Measurements from ENCODE around the gene GLDN.
"Not testable (repeated sequence)": the region's sequence is repeated elsewhere in the genome, so short reads cannot be mapped to it uniquely, and the experiment has no call there.

GLDN gene

GRCh38 chr15:51443282-51443914, 101.9 kb downstream of the GLDN start:
- Histone ChIP-seq H3K79me1 (ENCODE audit: low read length) (no peaks in the 10 kb centered on the region), H2AK5ac (ENCODE audit: low read length) (no peak overlapping the region), H3K18ac (ENCODE audit: low read length) (no peak overlapping the region), H3K36me3 (ENCODE audit: control insufficient read depth, insufficient read depth, low read length) (no peaks in the 10 kb centered on the region), H3K4me2 (ENCODE audit: low read length) (no peak overlapping the region), H3K9ac (ENCODE audit: low read length) (no peak overlapping the region), H3K27me3 (ENCODE audit: insufficient read depth, low read length, poor library complexity) (no peaks in the 10 kb centered on the region), H2BK120ac (ENCODE audit: low read depth, low read length) (no peak overlapping the region), H3K23ac (ENCODE audit: low read length) (no peak overlapping the region), H4K5ac (ENCODE audit: low read length) (no peak overlapping the region), H3K27ac (ENCODE audit: low read depth, low read length) (no peak overlapping the region), H2BK15ac (replicated peaks; ENCODE audit: low read depth) (no peak overlapping the region), H3K79me2 (ENCODE audit: control insufficient read depth, insufficient read depth, low read length) (no peaks in the 10 kb centered on the region), H2BK5ac (ENCODE audit: low read length) (no peak overlapping the region), H3K56ac (ENCODE audit: low read length) (no peak overlapping the region), H4K8ac (ENCODE audit: low read depth, low read length) (no peak overlapping the region), H3K4ac (ENCODE audit: low read depth, low read length) (no peak overlapping the region), H3K4me1 (ENCODE audit: control insufficient read depth, low read depth, low read length) (peaks cover 5% of the 10 kb centered on the region), H3K4me3 (ENCODE audit: low read length) (no peak overlapping the region)
- WGBS (ENCODE audit: extremely low coverage, insufficient coverage, low lambda C conversion rate) = no CpG with 5 or more reads among the region's 4 CpGs
- DNase-seq = no peak

GRCh38 chr15:51444112-51444511, 102.7 kb downstream of the GLDN start:
- no peak for DNase-seq
- Histone ChIP-seq H4K8ac (ENCODE audit: low read depth, low read length) (no peak overlapping the region), H3K36me3 (ENCODE audit: control insufficient read depth, insufficient read depth, low read length) (no peaks in the 10 kb centered on the region), H3K79me1 (ENCODE audit: low read length) (no peaks in the 10 kb centered on the region), H3K9ac (ENCODE audit: low read length) (no peak overlapping the region), H2AK5ac (ENCODE audit: low read length) (no peak overlapping the region), H3K56ac (ENCODE audit: low read length) (no peak overlapping the region), H4K5ac (ENCODE audit: low read length) (no peak overlapping the region), H3K4me2 (ENCODE audit: low read length) (no peak overlapping the region), H3K79me2 (ENCODE audit: control insufficient read depth, insufficient read depth, low read length) (no peaks in the 10 kb centered on the region), H3K27me3 (ENCODE audit: insufficient read depth, low read length, poor library complexity) (no peaks in the 10 kb centered on the region), H3K27ac (ENCODE audit: low read depth, low read length) (no peak overlapping the region), H2BK5ac (ENCODE audit: low read length) (no peak overlapping the region), H2BK15ac (replicated peaks; ENCODE audit: low read depth) (no peak overlapping the region), H3K23ac (ENCODE audit: low read length) (no peak overlapping the region), H3K4ac (ENCODE audit: low read depth, low read length) (no peak overlapping the region), H3K4me1 (ENCODE audit: control insufficient read depth, low read depth, low read length) (peaks cover 5% of the 10 kb centered on the region), H3K18ac (ENCODE audit: low read length) (no peak overlapping the region), H2BK120ac (ENCODE audit: low read depth, low read length) (no peak overlapping the region), H3K4me3 (ENCODE audit: low read length) (no peak overlapping the region)
- no CpG with 5 or more reads among the region's 1 CpG for WGBS (ENCODE audit: extremely low coverage, insufficient coverage, low lambda C conversion rate)

- Histone ChIP-seq H3K4ac (ENCODE audit: low read depth, low read length) (no peak overlapping the region), H3K18ac (ENCODE audit: low read length) (no peak overlapping the region)
Measured at GRCh38 chr15:51444807-51445206, 103.4 kb downstream of the GLDN start.

GRCh38 chr15:51446029-51446744, 104.7 kb downstream of the GLDN start:
- H3K4me2 ChIP-seq (ENCODE audit: low read length); H3K18ac ChIP-seq (ENCODE audit: low read length); H3K23ac ChIP-seq (ENCODE audit: low read length); H4K5ac ChIP-seq (ENCODE audit: low read length); H3K79me1 ChIP-seq (ENCODE audit: low read length); H3K4me1 ChIP-seq (ENCODE audit: control insufficient read depth, low read depth, low read length); H3K27me3 ChIP-seq (ENCODE audit: insufficient read depth, low read length, poor library complexity); H3K9ac ChIP-seq (ENCODE audit: low read length); H3K56ac ChIP-seq (ENCODE audit: low read length); H3K79me2 ChIP-seq (ENCODE audit: control insufficient read depth, insufficient read depth, low read length); H2BK120ac ChIP-seq (ENCODE audit: low read depth, low read length); H4K8ac ChIP-seq (ENCODE audit: low read depth, low read length); H3K4me3 ChIP-seq (ENCODE audit: low read length); H3K36me3 ChIP-seq (ENCODE audit: control insufficient read depth, insufficient read depth, low read length); H2AK5ac ChIP-seq (ENCODE audit: low read length); H2BK15ac ChIP-seq (replicated peaks; ENCODE audit: low read depth); H3K4ac ChIP-seq (ENCODE audit: low read depth, low read length); H3K27ac ChIP-seq (ENCODE audit: low read depth, low read length); H2BK5ac ChIP-seq (ENCODE audit: low read length): not testable (repeated sequence)
- no CpG with 5 or more reads among the region's 5 CpGs for WGBS (ENCODE audit: extremely low coverage, insufficient coverage, low lambda C conversion rate)
- DNase-seq = peak; percentile 79

More at GRCh38 chr15:51444807-51445206, 103.4 kb downstream of the GLDN start:
- Histone ChIP-seq H3K4me1 (ENCODE audit: control insufficient read depth, low read depth, low read length) (peaks cover 5% of the 10 kb centered on the region), H2BK120ac (ENCODE audit: low read depth, low read length) (no peak overlapping the region), H2AK5ac (ENCODE audit: low read length) (no peak overlapping the region), H3K23ac (ENCODE audit: low read length) (no peak overlapping the region), H3K79me1 (ENCODE audit: low read length) (no peaks in the 10 kb centered on the region), H4K5ac (ENCODE audit: low read length) (no peak overlapping the region), H3K4me3 (ENCODE audit: low read length) (no peak overlapping the region), H3K79me2 (ENCODE audit: control insufficient read depth, insufficient read depth, low read length) (no peaks in the 10 kb centered on the region), H3K36me3 (ENCODE audit: control insufficient read depth, insufficient read depth, low read length) (no peaks in the 10 kb centered on the region), H3K4me2 (ENCODE audit: low read length) (no peak overlapping the region), H2BK5ac (ENCODE audit: low read length) (no peak overlapping the region), H3K56ac (ENCODE audit: low read length) (no peak overlapping the region), H2BK15ac (replicated peaks; ENCODE audit: low read depth) (no peak overlapping the region), H3K9ac (ENCODE audit: low read length) (no peak overlapping the region), H3K27me3 (ENCODE audit: insufficient read depth, low read length, poor library complexity) (no peaks in the 10 kb centered on the region), H3K27ac (ENCODE audit: low read depth, low read length) (no peak overlapping the region), H4K8ac (ENCODE audit: low read depth, low read length) (no peak overlapping the region)
- WGBS (ENCODE audit: extremely low coverage, insufficient coverage, low lambda C conversion rate) = no CpG with 5 or more reads among the region's 1 CpG
- DNase-seq = no peak

GRCh38 chr15:51447855-51448621, 106.6 kb downstream of the GLDN start:
- Histone ChIP-seq H3K36me3 (ENCODE audit: control insufficient read depth, insufficient read depth, low read length) (no peaks in the 10 kb centered on the region), H3K18ac (ENCODE audit: low read length) (no peak overlapping the region), H3K4me2 (ENCODE audit: low read length) (no peak overlapping the region), H3K4ac (ENCODE audit: low read depth, low read length) (no peak overlapping the region), H3K79me1 (ENCODE audit: low read length) (no peaks in the 10 kb centered on the region), H3K56ac (ENCODE audit: low read length) (no peak overlapping the region), H3K4me3 (ENCODE audit: low read length) (no peak overlapping the region), H3K27me3 (ENCODE audit: insufficient read depth, low read length, poor library complexity) (no peaks in the 10 kb centered on the region), H4K5ac (ENCODE audit: low read length) (no peak overlapping the region), H3K4me1 (ENCODE audit: control insufficient read depth, low read depth, low read length) (peaks cover 8% of the 10 kb centered on the region), H3K79me2 (ENCODE audit: control insufficient read depth, insufficient read depth, low read length) (no peaks in the 10 kb centered on the region), H2BK120ac (ENCODE audit: low read depth, low read length) (no peak overlapping the region), H4K8ac (ENCODE audit: low read depth, low read length) (no peak overlapping the region), H3K27ac (ENCODE audit: low read depth, low read length) (no peak overlapping the region), H2BK15ac (replicated peaks; ENCODE audit: low read depth) (no peak overlapping the region), H3K23ac (ENCODE audit: low read length) (no peak overlapping the region), H3K9ac (ENCODE audit: low read length) (no peak overlapping the region), H2AK5ac (ENCODE audit: low read length) (no peak overlapping the region), H2BK5ac (ENCODE audit: low read length) (no peak overlapping the region)
- DNase-seq = no peak
- WGBS (ENCODE audit: extremely low coverage, insufficient coverage, low lambda C conversion rate) = no CpG with 5 or more reads among the region's 4 CpGs

Measured in mesendoderm (in vitro differentiated cells).